Measurements from ENCODE around the gene ARHGAP44. TPM values are rescaled to one million over a fixed set of nuclear protein-coding genes. Genes with fewer than 3 reads are reported as not detected.

ARHGAP44 gene
- total and polyA plus RNA-seq, 2 donors (not counting 1 experiment from before 2014, with no cell fraction given): 0.78 to 11.6 TPM

DNA sequence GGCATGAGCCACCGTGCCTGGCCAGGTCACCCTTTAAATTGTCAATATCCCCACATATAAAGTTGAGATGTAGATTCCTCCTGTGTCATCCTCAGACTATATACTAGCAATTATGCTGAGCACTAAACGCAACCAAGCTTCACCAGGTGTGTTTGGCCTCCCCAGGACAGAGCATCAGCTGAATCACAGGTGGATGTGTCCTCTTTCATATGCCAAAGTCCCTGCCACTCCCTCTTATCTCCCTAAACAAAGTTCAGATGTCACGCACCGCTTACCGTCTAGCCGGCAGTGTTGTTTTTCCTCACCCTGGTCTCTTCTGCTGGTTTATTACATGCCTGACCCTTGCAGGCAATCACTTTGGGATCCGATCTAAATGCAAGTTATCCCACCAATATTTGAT lies 43.8 kb upstream of the ARHGAP44 start:
- WGBS (ENCODE audit: insufficient coverage): 94% methylated on average over 6 of the region's 7 CpGs
- Histone ChIP-seq H3K4me2 (replicated peaks; ENCODE audit: low read depth, low read length, poor library complexity, severe bottlenecking) (no peak overlapping the region), H2AFZ (ENCODE audit: insufficient read depth, low read depth, low read length, poor library complexity, severe bottlenecking) (no peak overlapping the region), H3K36me3 (replicated peaks in 1 of 2; ENCODE audit: control extremely low read depth in 1 of 2, control insufficient read depth in 1 of 2, extremely low read depth in 1 of 2, insufficient read depth in 2 of 2, low read length in 1 of 2) (no peaks in the 10 kb centered on the region), H3K27ac (ENCODE audit: low read length in 2 of 2) (no peak overlapping the region), H3K4me1 (ENCODE audit: control insufficient read depth in 2 of 2, insufficient read depth in 2 of 2, low read length in 2 of 2) (no peaks in the 10 kb centered on the region), H3K4me3 (ENCODE audit: control extremely low read depth in 1 of 5, extremely low read depth in 1 of 5, insufficient read depth in 1 of 5, low read depth in 2 of 5, low read length in 4 of 5) (no peak overlapping the region), H3K9me3 (ENCODE audit: control extremely low read depth in 1 of 3, control insufficient read depth in 2 of 3, insufficient read depth in 1 of 3, low read length in 2 of 3) (no peaks in the 10 kb centered on the region), H3K27me3 (replicated peaks in 1 of 4; ENCODE audit: control extremely low read depth in 1 of 4, control insufficient read depth in 3 of 4, insufficient read depth in 4 of 4, low read length in 3 of 4) (no peaks in the 10 kb centered on the region), H4K20me1 (ENCODE audit: control insufficient read depth, insufficient read depth, low read length, poor library complexity, severe bottlenecking) (no peaks in the 10 kb centered on the region), H3K9ac (ENCODE audit: low read length) (no peak overlapping the region), H3K79me2 (ENCODE audit: control insufficient read depth, insufficient read depth, low read length) (no peaks in the 10 kb centered on the region)
- Mint-ChIP-seq H3K9me3 (ENCODE audit: insufficient read depth) (no peaks in the 10 kb centered on the region), H3K27me3 (peaks cover 5% of the 10 kb centered on the region), H3K4me1 (no peaks in the 10 kb centered on the region), H3K4me3 (no peak overlapping the region), H3K27ac (no peak overlapping the region)
- POLR2A ChIA-PET: no interaction called here
- no peak for ATAC-seq (ENCODE audit: low read depth)
- intact Hi-C loops (cut with micrococcal nuclease): no loop called here
- DNase-seq: no peak
- no peak for TF ChIP-seq EZH2 (IDR thresholded peaks at IDR 0.05; ENCODE audit: borderline replicate concordance, insufficient read depth, low read depth, low read length, poor library complexity, severe bottlenecking)
- TF ChIP-seq, protein P1, sequence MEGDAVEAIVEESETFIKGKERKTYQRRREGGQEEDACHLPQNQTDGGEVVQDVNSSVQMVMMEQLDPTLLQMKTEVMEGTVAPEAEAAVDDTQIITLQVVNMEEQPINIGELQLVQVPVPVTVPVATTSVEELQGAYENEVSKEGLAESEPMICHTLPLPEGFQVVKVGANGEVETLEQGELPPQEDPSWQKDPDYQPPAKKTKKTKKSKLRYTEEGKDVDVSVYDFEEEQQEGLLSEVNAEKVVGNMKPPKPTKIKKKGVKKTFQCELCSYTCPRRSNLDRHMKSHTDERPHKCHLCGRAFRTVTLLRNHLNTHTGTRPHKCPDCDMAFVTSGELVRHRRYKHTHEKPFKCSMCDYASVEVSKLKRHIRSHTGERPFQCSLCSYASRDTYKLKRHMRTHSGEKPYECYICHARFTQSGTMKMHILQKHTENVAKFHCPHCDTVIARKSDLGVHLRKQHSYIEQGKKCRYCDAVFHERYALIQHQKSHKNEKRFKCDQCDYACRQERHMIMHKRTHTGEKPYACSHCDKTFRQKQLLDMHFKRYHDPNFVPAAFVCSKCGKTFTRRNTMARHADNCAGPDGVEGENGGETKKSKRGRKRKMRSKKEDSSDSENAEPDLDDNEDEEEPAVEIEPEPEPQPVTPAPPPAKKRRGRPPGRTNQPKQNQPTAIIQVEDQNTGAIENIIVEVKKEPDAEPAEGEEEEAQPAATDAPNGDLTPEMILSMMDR (IDR thresholded peaks at IDR 0.05): no peak
- CTCF ChIA-PET: no interaction called here

DNA sequence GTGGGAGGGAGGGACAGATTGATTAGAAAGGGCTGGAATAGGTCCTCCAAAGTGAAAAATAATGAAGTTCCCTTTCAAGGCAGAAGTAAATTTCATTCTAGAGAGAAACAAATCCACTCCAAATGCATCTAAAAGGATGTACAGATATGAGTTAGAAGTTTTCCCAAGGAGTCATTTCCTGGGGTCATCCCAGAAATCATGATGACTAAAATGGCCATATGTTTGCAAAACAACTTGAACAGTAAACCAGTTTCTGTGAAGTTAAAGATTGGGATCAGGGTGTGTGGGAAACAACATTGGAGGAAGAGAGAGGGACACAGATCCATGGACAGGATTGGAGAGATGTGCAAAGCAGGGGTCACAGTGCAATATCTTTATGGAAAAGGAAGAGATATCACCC lies 32.5 kb upstream of the ARHGAP44 start:
- Histone ChIP-seq H3K4me2 (replicated peaks; ENCODE audit: low read depth, low read length, poor library complexity, severe bottlenecking) (no peak overlapping the region), H3K4me1 (ENCODE audit: control insufficient read depth in 2 of 2, insufficient read depth in 2 of 2, low read length in 2 of 2) (no peaks in the 10 kb centered on the region), H3K9me3 (ENCODE audit: control extremely low read depth in 1 of 3, control insufficient read depth in 2 of 3, insufficient read depth in 1 of 3, low read length in 2 of 3) (peaks cover 0 to 4% (median 0%) of the 10 kb centered on the region in 3 donors), H3K36me3 (replicated peaks in 1 of 2; ENCODE audit: control extremely low read depth in 1 of 2, control insufficient read depth in 1 of 2, extremely low read depth in 1 of 2, insufficient read depth in 2 of 2, low read length in 1 of 2) (no peaks in the 10 kb centered on the region), H3K79me2 (ENCODE audit: control insufficient read depth, insufficient read depth, low read length) (no peaks in the 10 kb centered on the region), H3K27ac (ENCODE audit: low read length in 2 of 2) (no peak overlapping the region), H4K20me1 (ENCODE audit: control insufficient read depth, insufficient read depth, low read length, poor library complexity, severe bottlenecking) (no peaks in the 10 kb centered on the region), H2AFZ (ENCODE audit: insufficient read depth, low read depth, low read length, poor library complexity, severe bottlenecking) (no peak overlapping the region), H3K9ac (ENCODE audit: low read length) (no peak overlapping the region), H3K4me3 (ENCODE audit: control extremely low read depth in 1 of 5, extremely low read depth in 1 of 5, insufficient read depth in 1 of 5, low read depth in 2 of 5, low read length in 4 of 5) (no peak overlapping the region), H3K27me3 (replicated peaks in 1 of 4; ENCODE audit: control extremely low read depth in 1 of 4, control insufficient read depth in 3 of 4, insufficient read depth in 4 of 4, low read length in 3 of 4) (no peaks in the 10 kb centered on the region)
- H3K4me3 Mint-ChIP-seq: no peak overlapping the region
- H3K9me3 Mint-ChIP-seq (ENCODE audit: insufficient read depth): no peaks in the 10 kb centered on the region
- H3K27me3 Mint-ChIP-seq: peaks cover 4% of the 10 kb centered on the region
- POLR2A ChIA-PET: no interaction called here
- DNase-seq: no peak
- TF ChIP-seq EZH2 (IDR thresholded peaks at IDR 0.05; ENCODE audit: borderline replicate concordance, insufficient read depth, low read depth, low read length, poor library complexity, severe bottlenecking): no peak
- TF ChIP-seq, protein P1 (IDR thresholded peaks at IDR 0.05): no peak
- no peak overlapping the region for H3K27ac Mint-ChIP-seq
- H3K4me1 Mint-ChIP-seq: no peaks in the 10 kb centered on the region
- intact Hi-C loops (cut with micrococcal nuclease): no loop called here
- CTCF ChIA-PET: no interaction called here
- ATAC-seq (ENCODE audit: low read depth): no peak

All from B cell (primary cell).